Effector memory CD8-positive, alpha-beta T cell (primary cell): ENCODE data around the gene RASSF8.

Experiments
- ATAC-seq: fragments of 150-1000 bp; cut with Tn5 transposase; replicated peaks from 2 replicates; pipeline ENCODE4 v1.10.0; 2021; ENCODE audit warnings: mild to moderate bottlenecking, moderate library complexity
- DNase-seq, 3 experiments: peaks; one replicate each; pipeline ENCODE4 v3.0.0; 2021
- H3K27ac Mint-ChIP-seq, 2 donors: one replicate each; pipeline ENCODE4 v1.8.0; 2022; ENCODE audit warnings: mild to moderate bottlenecking in 2 of 2, mixed read lengths in 2 of 2, moderate library complexity in 2 of 2
- H3K27me3 Mint-ChIP-seq, 2 donors: one replicate each; pipeline ENCODE4 v1.8.0; 2022; ENCODE audit warnings: mixed read lengths in 2 of 2
- H3K36me3 Mint-ChIP-seq: one replicate; pipeline ENCODE4 v1.8.0; 2022; ENCODE audit warnings: mild to moderate bottlenecking, moderate library complexity, mixed read lengths; ENCODE audit not compliant: insufficient read depth
- H3K4me1 Mint-ChIP-seq, 2 donors: one replicate each; pipeline ENCODE4 v1.8.0; 2022; ENCODE audit warnings: low read depth in 2 of 2, mixed read lengths in 2 of 2
- H3K4me3 Mint-ChIP-seq, 2 donors: one replicate each; pipeline ENCODE4 v1.8.0; 2022; ENCODE audit warnings: mild to moderate bottlenecking in 2 of 2, mixed read lengths in 2 of 2, moderate library complexity in 2 of 2
- H3K9me3 Mint-ChIP-seq, 2 donors: one replicate each; pipeline ENCODE4 v1.8.0; 2022; ENCODE audit warnings: mixed read lengths in 2 of 2

RASSF8 gene

DNA sequence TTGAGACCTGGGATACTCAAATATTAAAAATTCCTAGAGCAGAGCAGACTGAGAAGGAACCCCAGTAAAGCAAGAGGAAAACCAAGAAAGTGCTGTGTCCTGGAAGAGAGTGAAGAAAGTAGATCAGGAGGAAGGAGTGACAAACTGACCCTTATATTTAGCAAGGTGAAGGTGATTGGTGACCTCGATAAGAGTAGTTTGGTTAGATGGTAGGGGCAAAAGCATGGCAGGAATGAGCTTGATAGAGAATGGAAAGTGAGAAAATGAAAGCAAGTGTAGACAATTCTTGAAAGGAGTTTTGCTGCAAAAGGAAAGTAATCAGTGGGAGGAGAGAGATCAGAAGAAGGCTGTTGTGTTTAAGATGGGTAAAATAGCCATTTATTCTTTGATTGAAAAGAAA lies 51.1 kb downstream of the RASSF8 start:
- H3K36me3 Mint-ChIP-seq, result no peaks in the 10 kb centered on the region
- H3K27ac Mint-ChIP-seq, result no peak overlapping the region
- DNase-seq, result no peak
- H3K27me3 Mint-ChIP-seq, result peaks cover 20% of the 10 kb centered on the region in 2 donors
- no peak for ATAC-seq
- H3K9me3 Mint-ChIP-seq, result peaks cover 2 to 6% of the 10 kb centered on the region in 2 donors
- no peaks in the 10 kb centered on the region for H3K4me1 Mint-ChIP-seq
- H3K4me3 Mint-ChIP-seq, result no peak overlapping the region

GRCh38 chr12:26010293-26010821 lies 51.9 kb downstream of the RASSF8 start:
- no peaks in the 10 kb centered on the region for H3K36me3 Mint-ChIP-seq
- H3K9me3 Mint-ChIP-seq, result peaks cover 2 to 6% of the 10 kb centered on the region in 2 donors
- DNase-seq, result no peak
- no peak overlapping the region for H3K4me3 Mint-ChIP-seq
- no peak for ATAC-seq
- peaks cover 20% of the 10 kb centered on the region in 2 donors for H3K27me3 Mint-ChIP-seq
- no peak overlapping the region for H3K27ac Mint-ChIP-seq
- no peaks in the 10 kb centered on the region for H3K4me1 Mint-ChIP-seq

GRCh38 chr12:26011099-26011498 lies 52.6 kb downstream of the RASSF8 start:
- Mint-ChIP-seq H3K4me3 (no peak overlapping the region), H3K9me3 (peaks cover 2 to 6% of the 10 kb centered on the region in 2 donors), H3K4me1 (no peaks in the 10 kb centered on the region), H3K27me3 (peaks cover 20% of the 10 kb centered on the region in 2 donors), H3K36me3 (no peaks in the 10 kb centered on the region), H3K27ac (no peak overlapping the region)
- DNase-seq, result no peak
- ATAC-seq, result no peak

GRCh38 chr12:26014085-26014484 lies 55.6 kb downstream of the RASSF8 start:
- Mint-ChIP-seq H3K27ac (no peak overlapping the region), H3K36me3 (no peaks in the 10 kb centered on the region), H3K4me3 (no peak overlapping the region), H3K9me3 (no peaks in the 10 kb centered on the region), H3K4me1 (no peaks in the 10 kb centered on the region), H3K27me3 (peaks cover 9 to 31% of the 10 kb centered on the region in 2 donors)
- DNase-seq (no peak), ATAC-seq (no peak)

- DNase-seq, result no peak
- Mint-ChIP-seq H3K27me3 (peaks cover 3 to 25% of the 10 kb centered on the region in 2 donors), H3K4me3 (no peak overlapping the region), H3K27ac (no peak overlapping the region), H3K9me3 (no peaks in the 10 kb centered on the region), H3K4me1 (no peaks in the 10 kb centered on the region), H3K36me3 (no peaks in the 10 kb centered on the region)
- no peak for ATAC-seq
Observed at GRCh38 chr12:26016516-26016915, 58.0 kb downstream of the RASSF8 start.

DNA sequence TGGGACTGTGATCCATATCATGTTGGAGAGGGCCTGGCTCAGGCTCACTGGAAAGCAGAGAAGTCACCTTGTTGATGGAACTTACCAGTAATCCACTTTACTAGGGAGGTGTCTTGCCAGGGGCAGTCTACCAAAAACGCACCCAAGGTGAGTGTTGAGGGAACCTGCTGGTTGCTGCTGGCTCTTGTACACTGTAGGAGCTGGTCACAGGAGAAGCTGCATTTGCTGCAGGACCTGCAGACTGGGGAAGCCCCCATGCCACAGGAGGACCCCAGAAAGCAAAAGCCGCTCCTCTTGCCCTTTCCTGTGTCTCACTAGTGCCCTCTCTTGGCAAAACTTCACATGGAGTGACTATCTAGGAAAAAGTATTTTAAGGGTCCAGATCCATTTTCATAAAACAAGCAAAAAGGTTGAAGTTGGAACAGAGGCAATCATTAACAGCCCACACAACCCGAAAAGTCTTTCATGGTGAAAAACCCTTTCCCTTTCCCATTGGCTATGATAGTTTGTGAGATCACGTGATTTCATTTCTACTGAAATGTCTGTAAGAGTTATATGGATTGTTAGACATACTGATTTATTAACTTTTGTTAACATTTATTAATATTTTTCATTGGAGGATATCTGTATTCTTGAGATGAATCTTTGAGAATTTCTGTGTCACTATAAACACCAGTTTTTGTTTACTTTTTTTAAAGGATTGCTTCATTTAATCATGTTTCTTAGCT lies 59.2 kb downstream of the RASSF8 start:
- ATAC-seq (no peak), DNase-seq (no peak)
- Mint-ChIP-seq H3K27ac (no peak overlapping the region), H3K9me3 (no peaks in the 10 kb centered on the region), H3K36me3 (no peaks in the 10 kb centered on the region), H3K4me1 (no peaks in the 10 kb centered on the region), H3K4me3 (no peak overlapping the region), H3K27me3 (peaks cover 14 to 35% of the 10 kb centered on the region in 2 donors)

DNA sequence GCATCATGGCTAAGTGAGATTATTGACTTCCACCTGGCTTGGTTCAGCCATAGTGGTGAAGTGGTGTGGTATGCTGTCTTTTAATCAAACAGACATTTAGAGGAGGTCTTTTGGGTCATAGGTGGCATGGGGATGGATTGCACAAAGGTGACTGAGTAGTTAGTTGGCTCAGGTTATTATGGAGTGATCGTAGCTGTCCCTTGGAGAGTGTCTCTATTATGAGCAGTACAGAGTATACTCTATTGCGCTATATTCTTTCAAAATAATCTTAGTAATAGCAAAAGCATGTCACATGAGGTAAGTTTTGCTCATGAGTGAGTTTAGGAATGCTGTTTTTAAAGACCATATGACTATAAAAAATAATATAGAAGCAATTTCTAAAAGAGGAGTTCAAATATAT lies 60.4 kb downstream of the RASSF8 start:
- Mint-ChIP-seq H3K27ac (no peak overlapping the region), H3K4me1 (no peaks in the 10 kb centered on the region), H3K36me3 (no peaks in the 10 kb centered on the region), H3K4me3 (no peak overlapping the region), H3K27me3 (peaks cover 22 to 35% of the 10 kb centered on the region in 2 donors), H3K9me3 (no peaks in the 10 kb centered on the region)
- ATAC-seq (no peak), DNase-seq (no peak)

- H3K27ac Mint-ChIP-seq, result no peak overlapping the region
- H3K36me3 Mint-ChIP-seq, result no peaks in the 10 kb centered on the region
- H3K9me3 Mint-ChIP-seq, result no peaks in the 10 kb centered on the region
- H3K4me1 Mint-ChIP-seq, result no peaks in the 10 kb centered on the region
- ATAC-seq (no peak), DNase-seq (no peak)
- peaks cover 22 to 29% of the 10 kb centered on the region in 2 donors for H3K27me3 Mint-ChIP-seq
- H3K4me3 Mint-ChIP-seq, result no peak overlapping the region
Observed at GRCh38 chr12:26021534-26021933, 63.1 kb downstream of the RASSF8 start.

DNA sequence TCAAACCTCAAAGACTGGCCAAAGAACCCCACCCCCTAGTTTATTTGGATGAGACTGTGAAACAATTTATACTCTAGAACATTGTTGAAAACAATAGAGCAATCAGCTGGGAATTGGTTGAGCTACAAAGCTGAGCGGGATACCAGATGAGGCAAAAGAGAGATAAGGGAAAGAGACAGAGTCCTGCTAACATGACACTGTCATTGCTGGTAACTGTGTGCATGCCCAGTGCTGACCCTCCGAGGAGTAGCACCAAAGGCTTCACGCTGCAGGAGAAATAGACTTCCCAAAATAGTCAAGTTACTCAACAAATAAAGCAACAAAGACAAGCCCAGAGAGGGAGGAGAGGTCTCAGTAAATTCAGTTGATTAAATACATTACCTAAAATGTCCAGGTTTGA lies 63.6 kb downstream of the RASSF8 start:
- DNase-seq, result no peak
- no peaks in the 10 kb centered on the region for H3K36me3 Mint-ChIP-seq
- no peak for ATAC-seq
- peaks cover 22 to 25% of the 10 kb centered on the region in 2 donors for H3K27me3 Mint-ChIP-seq
- no peaks in the 10 kb centered on the region for H3K4me1 Mint-ChIP-seq
- no peak overlapping the region for H3K4me3 Mint-ChIP-seq
- no peak overlapping the region for H3K27ac Mint-ChIP-seq
- H3K9me3 Mint-ChIP-seq, result no peaks in the 10 kb centered on the region

DNA sequence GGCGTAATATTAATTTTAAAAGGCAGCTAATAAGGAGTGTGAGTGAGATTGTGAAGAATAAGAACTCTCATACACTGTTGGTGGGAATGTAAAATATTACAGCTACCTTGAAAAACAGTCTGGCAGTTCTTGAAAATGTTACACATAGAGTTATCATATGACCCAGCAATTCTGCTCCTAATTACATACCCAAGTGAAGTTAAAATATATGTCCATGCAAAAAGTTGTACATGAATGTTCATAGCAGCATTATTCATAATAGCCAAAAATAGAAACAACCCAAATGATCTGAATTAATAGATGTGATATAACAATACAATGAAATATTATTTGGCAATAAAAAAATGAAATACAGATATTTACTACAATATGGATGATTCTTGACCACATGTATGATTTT lies 68.2 kb downstream of the RASSF8 start:
- Mint-ChIP-seq H3K4me1 (no peaks in the 10 kb centered on the region), H3K9me3 (no peaks in the 10 kb centered on the region), H3K27me3 (peaks cover 15 to 17% of the 10 kb centered on the region in 2 donors)

GRCh38 chr12:26027401-26027800 lies 68.9 kb downstream of the RASSF8 start:
- no peak for ATAC-seq
- peaks cover 9 to 10% of the 10 kb centered on the region in 2 donors for H3K27me3 Mint-ChIP-seq
- no peak overlapping the region for H3K4me3 Mint-ChIP-seq
- no peaks in the 10 kb centered on the region for H3K9me3 Mint-ChIP-seq
- DNase-seq, result no peak
- no peak overlapping the region for H3K27ac Mint-ChIP-seq
- no peaks in the 10 kb centered on the region for H3K4me1 Mint-ChIP-seq
- H3K36me3 Mint-ChIP-seq, result no peaks in the 10 kb centered on the region

More for the DNA sequence above, 68.2 kb downstream of the RASSF8 start:
- H3K4me3 Mint-ChIP-seq, result no peak overlapping the region
- no peak overlapping the region for H3K27ac Mint-ChIP-seq
- H3K36me3 Mint-ChIP-seq, result no peaks in the 10 kb centered on the region
- ATAC-seq (no peak), DNase-seq (no peak)

- ATAC-seq, result no peak
- Mint-ChIP-seq H3K27ac (no peak overlapping the region), H3K27me3 (peaks cover 7 to 11% of the 10 kb centered on the region in 2 donors), H3K4me3 (no peak overlapping the region), H3K4me1 (no peaks in the 10 kb centered on the region), H3K9me3 (no peaks in the 10 kb centered on the region), H3K36me3 (no peaks in the 10 kb centered on the region)
- no peak for DNase-seq
Observed at GRCh38 chr12:26028953-26029735, 70.7 kb downstream of the RASSF8 start.

DNA sequence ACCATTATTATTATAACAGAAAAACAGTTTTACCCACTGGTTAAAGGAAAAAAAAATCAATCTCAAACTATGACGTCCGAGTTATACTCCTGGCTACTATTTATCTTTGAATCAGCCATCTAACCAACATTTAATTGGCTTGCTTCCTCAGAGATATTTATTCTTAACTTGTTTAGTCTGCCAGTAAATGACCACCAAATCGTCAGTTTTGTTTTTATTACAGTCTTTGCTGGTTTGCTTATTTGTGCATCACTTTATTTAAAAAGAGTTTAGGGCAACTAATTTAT lies 71.2 kb downstream of the RASSF8 start:
- Mint-ChIP-seq H3K4me3 (no peak overlapping the region), H3K36me3 (no peaks in the 10 kb centered on the region), H3K9me3 (no peaks in the 10 kb centered on the region), H3K4me1 (no peaks in the 10 kb centered on the region), H3K27me3 (peaks cover 8 to 15% of the 10 kb centered on the region in 2 donors), H3K27ac (no peak overlapping the region)
- ATAC-seq, result no peak
- no peak for DNase-seq

- Mint-ChIP-seq H3K27ac (no peak overlapping the region), H3K27me3 (peaks cover 8 to 15% of the 10 kb centered on the region in 2 donors), H3K4me1 (no peaks in the 10 kb centered on the region), H3K36me3 (no peaks in the 10 kb centered on the region), H3K9me3 (no peaks in the 10 kb centered on the region), H3K4me3 (no peak overlapping the region)
- ATAC-seq, result no peak
- DNase-seq, result no peak
Observed at GRCh38 chr12:26030371-26030770, 71.9 kb downstream of the RASSF8 start.
